Neural crest cell (in vitro differentiated cells): ENCODE measurements around the gene VIT. TPM values are rescaled to one million over a fixed set of nuclear protein-coding genes. Genes with fewer than 3 reads are reported as not detected.

Experiments used
- DNase-seq: peaks from one replicate; pipeline ENCODE4 v3.0.0; 2021; ENCODE audit warnings: low read depth, mixed read lengths, low spot score
- H3K27ac Mint-ChIP-seq: one replicate; pipeline ENCODE4 v1.8.0; 2021; ENCODE audit warnings: mild to moderate bottlenecking, mixed read lengths; ENCODE audit not compliant: unreplicated experiment
- H3K27me3 Mint-ChIP-seq: 2 replicates; pipeline ENCODE4 v1.8.0; 2021; ENCODE audit warnings: low read depth, mild to moderate bottlenecking, mixed read lengths
- H3K36me3 Mint-ChIP-seq: 2 replicates; pipeline ENCODE4 v1.8.0; 2021; ENCODE audit warnings: low read depth, mild to moderate bottlenecking, mixed read lengths
- H3K4me1 Mint-ChIP-seq: 2 replicates; pipeline ENCODE4 v1.8.0; 2021; ENCODE audit warnings: mixed read lengths
- H3K4me3 Mint-ChIP-seq: one replicate; pipeline ENCODE4 v1.8.0; 2021; ENCODE audit warnings: mild to moderate bottlenecking, mixed read lengths
- H3K9me3 Mint-ChIP-seq: 2 replicates; pipeline ENCODE4 v1.8.0; 2021; ENCODE audit warnings: mixed read lengths
- total RNA-seq: library from RNA; stranded (reverse); gene quantifications from 2 replicates; pipeline ENCODE4 v1.2.1, GENCODE V29; 2021
- TF ChIP-seq, protein P1 (sequence below): fragments of 200-600 bp; sonication (generic); conservative IDR thresholded peaks from 2 replicates; pipeline ENCODE4 v1.5.0; 2021; ENCODE audit warnings: antibody characterized with exemption, mild to moderate bottlenecking

VIT gene
- total RNA-seq, 1 donor from 2014 or later, result not detected

DNA sequence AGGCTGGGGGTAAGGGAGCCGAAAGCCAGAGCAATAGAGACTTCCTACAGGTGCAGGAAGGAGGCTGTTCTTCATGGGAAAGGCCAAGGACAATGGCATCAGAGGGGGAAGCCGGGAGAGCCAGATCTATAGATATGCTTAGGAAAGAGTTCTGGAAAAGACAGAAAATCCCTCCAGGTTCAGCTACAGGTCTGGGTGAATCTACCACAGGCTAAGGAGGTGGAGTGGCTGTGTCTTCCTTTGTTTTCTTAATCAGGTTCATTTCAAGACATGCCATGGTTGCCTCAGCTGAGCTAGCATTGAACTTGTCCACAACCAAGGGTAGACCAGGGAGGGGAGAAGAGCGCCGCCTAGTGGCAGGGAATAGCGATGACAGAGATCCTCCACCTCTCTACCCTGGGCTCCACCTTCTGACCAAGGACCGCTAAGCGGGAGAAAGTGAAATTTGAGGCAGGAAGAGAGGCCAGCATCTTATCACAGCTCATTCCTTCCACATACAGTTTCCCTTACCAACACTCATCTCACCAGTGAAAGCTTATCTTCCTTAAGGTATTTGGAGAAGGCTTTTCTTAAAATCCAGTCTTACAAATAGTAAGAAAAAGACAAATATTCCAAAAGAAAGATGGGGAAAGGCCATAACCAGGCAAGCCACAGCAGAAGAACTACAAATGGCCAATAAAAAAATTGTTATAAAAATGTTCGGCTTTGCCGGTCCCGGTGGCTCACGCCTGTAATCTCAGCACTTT, 74.2 kb downstream of the VIT start:
- TF ChIP-seq, protein P1, sequence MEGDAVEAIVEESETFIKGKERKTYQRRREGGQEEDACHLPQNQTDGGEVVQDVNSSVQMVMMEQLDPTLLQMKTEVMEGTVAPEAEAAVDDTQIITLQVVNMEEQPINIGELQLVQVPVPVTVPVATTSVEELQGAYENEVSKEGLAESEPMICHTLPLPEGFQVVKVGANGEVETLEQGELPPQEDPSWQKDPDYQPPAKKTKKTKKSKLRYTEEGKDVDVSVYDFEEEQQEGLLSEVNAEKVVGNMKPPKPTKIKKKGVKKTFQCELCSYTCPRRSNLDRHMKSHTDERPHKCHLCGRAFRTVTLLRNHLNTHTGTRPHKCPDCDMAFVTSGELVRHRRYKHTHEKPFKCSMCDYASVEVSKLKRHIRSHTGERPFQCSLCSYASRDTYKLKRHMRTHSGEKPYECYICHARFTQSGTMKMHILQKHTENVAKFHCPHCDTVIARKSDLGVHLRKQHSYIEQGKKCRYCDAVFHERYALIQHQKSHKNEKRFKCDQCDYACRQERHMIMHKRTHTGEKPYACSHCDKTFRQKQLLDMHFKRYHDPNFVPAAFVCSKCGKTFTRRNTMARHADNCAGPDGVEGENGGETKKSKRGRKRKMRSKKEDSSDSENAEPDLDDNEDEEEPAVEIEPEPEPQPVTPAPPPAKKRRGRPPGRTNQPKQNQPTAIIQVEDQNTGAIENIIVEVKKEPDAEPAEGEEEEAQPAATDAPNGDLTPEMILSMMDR, result peak; percentile 62
- Mint-ChIP-seq H3K4me3 (no peak overlapping the region), H3K9me3 (no peaks in the 10 kb centered on the region), H3K27ac (no peak overlapping the region), H3K27me3 (peaks cover 5% of the 10 kb centered on the region), H3K36me3 (no peaks in the 10 kb centered on the region), H3K4me1 (no peaks in the 10 kb centered on the region)
- peak; percentile 18 for DNase-seq

DNA sequence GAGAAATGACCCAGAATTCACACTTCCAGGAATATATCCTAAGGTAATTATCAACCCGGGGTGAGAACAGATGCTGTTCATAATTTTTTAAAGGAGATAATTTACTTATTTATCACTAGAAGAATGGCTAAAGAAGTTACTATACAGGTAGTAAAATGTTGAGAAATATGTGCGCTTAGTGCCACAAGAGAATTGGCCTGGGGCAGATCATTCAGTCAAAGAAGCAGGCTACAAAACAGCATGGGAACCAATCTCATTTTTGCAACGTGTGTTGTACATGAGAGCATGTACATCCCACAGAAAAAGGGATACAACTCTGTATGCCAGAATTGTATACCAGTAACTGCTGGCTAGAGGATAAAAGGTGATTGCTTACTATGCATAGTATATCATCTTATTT, 75.2 kb downstream of the VIT start:
- H3K4me3 Mint-ChIP-seq, result no peak overlapping the region
- peaks cover 5% of the 10 kb centered on the region for H3K27me3 Mint-ChIP-seq
- H3K4me1 Mint-ChIP-seq, result no peaks in the 10 kb centered on the region
- H3K9me3 Mint-ChIP-seq, result no peaks in the 10 kb centered on the region
- TF ChIP-seq, protein P1, result no peak
- no peaks in the 10 kb centered on the region for H3K36me3 Mint-ChIP-seq
- H3K27ac Mint-ChIP-seq, result no peak overlapping the region
- DNase-seq, result no peak

DNA sequence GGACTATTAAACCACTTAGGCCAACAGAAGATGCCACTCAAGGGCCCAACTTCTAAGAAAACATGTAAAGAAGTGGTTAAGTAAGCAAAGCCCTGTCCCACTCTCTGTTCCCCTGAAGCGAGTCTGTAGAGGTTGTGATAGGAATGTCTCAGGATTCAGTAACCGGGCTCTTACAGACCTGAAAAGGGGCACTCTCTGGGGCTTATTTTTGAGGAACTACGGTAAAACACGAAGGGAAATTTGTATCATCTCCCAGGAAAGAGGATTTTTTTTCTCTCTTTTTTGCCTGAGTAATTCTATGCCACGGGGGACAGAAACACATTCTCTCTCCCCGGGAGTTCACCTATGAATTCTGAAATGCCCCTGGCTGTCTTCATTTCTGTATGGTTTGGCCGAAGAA, 77.4 kb downstream of the VIT start:
- no peak overlapping the region for H3K27ac Mint-ChIP-seq
- peaks cover 5% of the 10 kb centered on the region for H3K27me3 Mint-ChIP-seq
- TF ChIP-seq, protein P1, result no peak
- no peaks in the 10 kb centered on the region for H3K36me3 Mint-ChIP-seq
- H3K4me1 Mint-ChIP-seq, result no peaks in the 10 kb centered on the region
- H3K9me3 Mint-ChIP-seq, result no peaks in the 10 kb centered on the region
- no peak for DNase-seq
- H3K4me3 Mint-ChIP-seq, result no peak overlapping the region

DNA sequence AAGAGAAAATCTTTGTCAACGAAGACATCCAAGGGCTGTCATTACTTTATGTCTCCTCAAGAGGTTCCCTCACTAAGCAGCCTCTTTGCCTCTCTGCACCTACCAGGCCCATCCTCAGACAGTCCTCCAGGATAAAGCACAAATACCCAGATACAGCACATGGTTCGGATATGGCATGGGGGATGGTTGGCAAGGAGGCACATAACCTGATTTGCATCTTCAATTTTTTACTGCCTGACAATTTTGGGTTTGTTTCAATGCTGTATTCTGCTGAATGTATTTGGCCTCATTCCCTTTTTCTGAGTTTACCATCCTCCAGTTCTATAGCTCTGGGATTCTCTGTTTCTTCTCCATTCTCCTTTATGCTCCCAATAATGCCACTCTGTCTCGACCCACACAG, 78.8 kb downstream of the VIT start:
- Mint-ChIP-seq H3K36me3 (no peaks in the 10 kb centered on the region), H3K27me3 (peaks cover under 1% of the 10 kb centered on the region), H3K4me1 (peaks cover 3% of the 10 kb centered on the region), H3K9me3 (no peaks in the 10 kb centered on the region), H3K4me3 (no peak overlapping the region), H3K27ac (no peak overlapping the region)
- TF ChIP-seq, protein P1, result no peak
- DNase-seq, result no peak

DNA sequence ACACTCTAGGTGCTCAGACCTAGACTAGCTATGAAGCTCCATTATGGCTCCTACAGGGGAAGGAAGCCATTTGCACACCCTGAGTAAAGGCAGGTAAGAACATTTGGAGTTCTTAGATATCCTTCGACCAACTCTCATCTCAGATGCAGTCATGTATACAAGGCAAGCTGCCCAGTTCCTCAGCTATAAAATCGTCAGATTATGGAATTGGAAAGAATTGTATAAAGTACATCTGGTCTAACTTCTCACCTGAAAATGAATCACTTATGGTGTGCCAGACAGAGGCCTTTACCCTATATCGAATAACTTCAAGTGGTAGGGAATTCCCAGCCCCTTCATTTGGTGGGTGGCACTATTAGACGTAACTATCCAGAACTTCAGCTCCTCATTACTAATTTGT, 79.3 kb downstream of the VIT start:
- peaks cover 5% of the 10 kb centered on the region for H3K4me1 Mint-ChIP-seq
- no peaks in the 10 kb centered on the region for H3K27me3 Mint-ChIP-seq
- no peak overlapping the region for H3K27ac Mint-ChIP-seq
- H3K36me3 Mint-ChIP-seq, result no peaks in the 10 kb centered on the region
- H3K9me3 Mint-ChIP-seq, result no peaks in the 10 kb centered on the region
- DNase-seq, result no peak
- TF ChIP-seq, protein P1, result no peak
- H3K4me3 Mint-ChIP-seq, result no peak overlapping the region
